GM06990 (cell line): ENCODE measurements around the gene UNC119.
A peak's percentile ranks its signal among the peaks of the same experiment; 100 is the strongest.

Experiments
- DNase-seq: peaks from one replicate; pipeline ENCODE4 v3.0.0-alpha.2; 2011; ENCODE audit not compliant: insufficient read length; ENCODE audit errors: extremely low read depth
- H3K27me3 ChIP-seq: replicated peaks from 2 replicates; pipeline ENCODE4 v1.6.0; 2011; ENCODE audit warnings: low read length; ENCODE audit not compliant: control insufficient read depth, insufficient read depth
- H3K36me3 ChIP-seq: 2 replicates; pipeline ENCODE4 v1.5.1; 2011; ENCODE audit warnings: low read length; ENCODE audit not compliant: control insufficient read depth, insufficient read depth
- H3K4me3 ChIP-seq: replicated peaks from 2 replicates; pipeline ENCODE4 v1.5.1; 2011; ENCODE audit warnings: low read depth, mild to moderate bottlenecking, control low read depth, low read length
- CTCF ChIP-seq: IDR thresholded peaks from 2 replicates; pipeline ENCODE4 v1.5.1; 2011; ENCODE audit warnings: low read length, control low read depth, mild to moderate bottlenecking, inconsistent platforms; ENCODE audit not compliant: insufficient read depth, poor library complexity, severe bottlenecking

Gene UNC119

GRCh38 chr17:28500712-28501379 lies 51.6 kb downstream of the UNC119 start:
- TF ChIP-seq CTCF = no peak
- no peaks in the 10 kb centered on the region for H3K27me3 ChIP-seq
- peak; percentile 84 for DNase-seq
- H3K4me3 ChIP-seq = peak overlapping the region; percentile 44
- no peaks in the 10 kb centered on the region for H3K36me3 ChIP-seq

GRCh38 chr17:28499684-28500357 lies 52.6 kb downstream of the UNC119 start:
- no peak for DNase-seq
- H3K27me3 ChIP-seq = no peaks in the 10 kb centered on the region
- H3K4me3 ChIP-seq = peak overlapping the region; percentile 44
- no peaks in the 10 kb centered on the region for H3K36me3 ChIP-seq
- TF ChIP-seq CTCF = no peak

- no peaks in the 10 kb centered on the region for H3K27me3 ChIP-seq
- no peak for DNase-seq
- H3K4me3 ChIP-seq = no peak overlapping the region
- TF ChIP-seq CTCF = no peak
- no peaks in the 10 kb centered on the region for H3K36me3 ChIP-seq
Measured at GRCh38 chr17:28499364-28499664, 53.1 kb downstream of the UNC119 start.

- no peaks in the 10 kb centered on the region for H3K36me3 ChIP-seq
- no peak for TF ChIP-seq CTCF
- DNase-seq = no peak
- H3K27me3 ChIP-seq = no peaks in the 10 kb centered on the region
- H3K4me3 ChIP-seq = no peak overlapping the region
Measured at GRCh38 chr17:28498652-28499363, 53.6 kb downstream of the UNC119 start.

- Histone ChIP-seq H3K4me3 (no peak overlapping the region), H3K36me3 (no peaks in the 10 kb centered on the region), H3K27me3 (no peaks in the 10 kb centered on the region)
- DNase-seq = no peak
- no peak for TF ChIP-seq CTCF
Measured at GRCh38 chr17:28497931-28498330, 54.5 kb downstream of the UNC119 start.
